ENCODE measurements around the gene PLEK. TPM values are rescaled to one million over a fixed set of nuclear protein-coding genes. Genes with fewer than 3 reads are reported as not detected.
A peak's percentile ranks its signal among the peaks of the same experiment; 100 is the strongest.

Gene PLEK
- total and polyA plus RNA-seq, 7 donors: 5.8 to 16.8 (median 12.6) TPM

GRCh38 chr2:68428746-68429145 lies 63.7 kb downstream of the PLEK start:
- Histone ChIP-seq H3K9me3 (no peaks in the 10 kb centered on the region), H3K27me3 (no peaks in the 10 kb centered on the region), H3K4me3 (no peak overlapping the region), H3K27ac (peak overlapping the region in 2 of 4 donors; percentile 5 to 21), H3K4me1 (peaks cover 0 to 25% (median 17%) of the 10 kb centered on the region in 4 donors), H3K36me3 (no peaks in the 10 kb centered on the region)
- no peak for DNase-seq
- intact Hi-C loops (cut with DNase I): no loop called here
- WGBS, 2 donors: 83 to 86% methylated on average over 1 of the region's 1 CpG
- TF ChIP-seq POLR2A (IDR thresholded peaks at IDR 0.05): no peak
- TF ChIP-seq, protein P1, sequence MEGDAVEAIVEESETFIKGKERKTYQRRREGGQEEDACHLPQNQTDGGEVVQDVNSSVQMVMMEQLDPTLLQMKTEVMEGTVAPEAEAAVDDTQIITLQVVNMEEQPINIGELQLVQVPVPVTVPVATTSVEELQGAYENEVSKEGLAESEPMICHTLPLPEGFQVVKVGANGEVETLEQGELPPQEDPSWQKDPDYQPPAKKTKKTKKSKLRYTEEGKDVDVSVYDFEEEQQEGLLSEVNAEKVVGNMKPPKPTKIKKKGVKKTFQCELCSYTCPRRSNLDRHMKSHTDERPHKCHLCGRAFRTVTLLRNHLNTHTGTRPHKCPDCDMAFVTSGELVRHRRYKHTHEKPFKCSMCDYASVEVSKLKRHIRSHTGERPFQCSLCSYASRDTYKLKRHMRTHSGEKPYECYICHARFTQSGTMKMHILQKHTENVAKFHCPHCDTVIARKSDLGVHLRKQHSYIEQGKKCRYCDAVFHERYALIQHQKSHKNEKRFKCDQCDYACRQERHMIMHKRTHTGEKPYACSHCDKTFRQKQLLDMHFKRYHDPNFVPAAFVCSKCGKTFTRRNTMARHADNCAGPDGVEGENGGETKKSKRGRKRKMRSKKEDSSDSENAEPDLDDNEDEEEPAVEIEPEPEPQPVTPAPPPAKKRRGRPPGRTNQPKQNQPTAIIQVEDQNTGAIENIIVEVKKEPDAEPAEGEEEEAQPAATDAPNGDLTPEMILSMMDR (IDR thresholded peaks at IDR 0.05): no peak
- TF ChIP-seq EP300 (IDR thresholded peaks at IDR 0.05): no peak
- TF ChIP-seq POLR2AphosphoS5 (IDR thresholded peaks at IDR 0.05): no peak

- intact Hi-C loops (cut with DNase I): no loop called here
- no peak for DNase-seq
- Histone ChIP-seq H3K36me3 (no peaks in the 10 kb centered on the region), H3K4me1 (peaks cover 0 to 25% (median 17%) of the 10 kb centered on the region in 4 donors), H3K9me3 (no peaks in the 10 kb centered on the region), H3K27ac (no peak overlapping the region), H3K4me3 (no peak overlapping the region), H3K27me3 (no peaks in the 10 kb centered on the region)
- TF ChIP-seq POLR2A (IDR thresholded peaks at IDR 0.05) (no peak), POLR2AphosphoS5 (IDR thresholded peaks at IDR 0.05) (no peak)
- WGBS, 2 donors: 87 to 89% methylated on average over 7 of the region's 7 CpGs
Measured at GRCh38 chr2:68429311-68429826, 64.3 kb downstream of the PLEK start.

DNA sequence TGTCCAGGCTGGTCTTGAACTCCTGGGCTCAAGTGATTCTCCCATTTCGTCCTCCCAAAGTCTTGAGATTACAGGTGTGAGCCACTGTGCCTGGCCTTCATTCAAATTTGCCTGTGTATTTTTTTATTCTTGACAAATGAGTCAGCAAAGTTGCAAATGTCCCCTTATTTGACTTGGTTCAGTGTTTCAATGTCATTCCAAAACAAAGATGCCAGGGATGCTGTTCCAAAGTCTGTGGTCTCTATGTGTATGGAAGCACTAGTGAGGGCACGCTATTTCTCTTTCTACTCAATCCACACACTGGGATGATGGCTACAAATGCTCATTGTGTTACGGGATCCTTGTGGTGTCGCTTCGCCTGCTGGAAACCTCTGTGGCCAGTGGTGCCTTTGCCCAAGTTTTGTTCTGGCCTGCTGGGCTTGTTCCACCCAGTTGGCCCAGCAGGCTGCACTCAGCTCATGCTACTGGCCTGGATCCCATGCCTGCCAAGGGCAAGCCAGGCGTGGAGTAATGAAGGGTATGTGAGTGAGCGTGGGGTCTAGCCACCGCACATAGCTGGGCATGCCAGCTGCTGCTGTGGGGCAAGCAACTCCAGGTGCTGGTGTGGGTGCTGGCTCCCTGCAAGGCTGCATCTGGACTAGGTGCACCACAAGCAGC lies 66.4 kb downstream of the PLEK start:
- no peak for TF ChIP-seq POLR2A (IDR thresholded peaks at IDR 0.05)
- TF ChIP-seq POLR2AphosphoS5 (IDR thresholded peaks at IDR 0.05): no peak
- no peak for TF ChIP-seq EP300 (IDR thresholded peaks at IDR 0.05)
- TF ChIP-seq, protein P1 (IDR thresholded peaks at IDR 0.05): no peak
- no peaks in the 10 kb centered on the region for H3K36me3 ChIP-seq
- peaks cover 0 to 42% (median 25%) of the 10 kb centered on the region in 4 donors for H3K4me1 ChIP-seq
- DNase-seq: no peak
- no peaks in the 10 kb centered on the region for H3K27me3 ChIP-seq
- no peak overlapping the region for H3K27ac ChIP-seq
- no peaks in the 10 kb centered on the region for H3K9me3 ChIP-seq
- intact Hi-C loops (cut with DNase I): no loop called here
- no peak overlapping the region for H3K4me3 ChIP-seq
- 83% methylated on average over 8 of the region's 8 CpGs for WGBS, 2 donors

- intact Hi-C loops (cut with DNase I): no loop called here
- 43 to 74% methylated on average over 14 of the region's 14 CpGs for WGBS, 2 donors
Measured at GRCh38 chr2:68432696-68433658, 67.9 kb downstream of the PLEK start.

More at GRCh38 chr2:68432696-68433658, 67.9 kb downstream of the PLEK start:
- H3K36me3 ChIP-seq: no peaks in the 10 kb centered on the region
- H3K27ac ChIP-seq: no peak overlapping the region
- H3K4me1 ChIP-seq: peaks cover 0 to 31% (median 15%) of the 10 kb centered on the region in 4 donors
- TF ChIP-seq POLR2A (IDR thresholded peaks at IDR 0.05) (no peak), EP300 (IDR thresholded peaks at IDR 0.05) (no peak), POLR2AphosphoS5 (IDR thresholded peaks at IDR 0.05) (no peak)
- TF ChIP-seq, protein P1 (IDR thresholded peaks at IDR 0.05): no peak
- no peak for DNase-seq
- H3K9me3 ChIP-seq: no peaks in the 10 kb centered on the region
- H3K27me3 ChIP-seq: no peaks in the 10 kb centered on the region
- H3K4me3 ChIP-seq: no peak overlapping the region

Data from sigmoid colon (tissue), 7 donors.